NCI-H446 (cell line): ENCODE data around the gene ST7.

Source experiments
- DNase-seq, 2 experiments: peaks; one replicate each; lab custom pipeline; 2025; lab: John Stamatoyannopoulos, UW

ST7 gene

GRCh38 chr7:117129521-117129955 lies 176.2 kb downstream of the ST7 start:
- DNase-seq = no peak

DNA sequence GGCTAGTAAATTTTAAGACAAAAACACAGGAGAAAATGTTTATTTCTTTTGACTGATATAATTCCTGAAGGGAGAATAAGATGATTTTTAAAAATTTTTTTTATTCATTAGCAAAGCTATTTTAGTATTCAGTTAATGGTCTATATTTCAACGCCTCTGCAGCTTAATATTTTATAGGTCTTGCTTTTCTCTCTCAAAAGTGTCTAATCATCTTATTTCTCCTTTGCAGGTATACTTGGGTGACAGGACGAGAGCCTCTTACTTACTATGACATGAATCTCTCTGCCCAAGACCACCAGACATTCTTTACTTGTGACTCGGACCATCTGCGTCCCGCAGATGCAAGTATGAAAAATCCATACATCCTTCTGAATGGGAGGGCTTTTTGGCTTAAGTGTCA lies 177.0 kb downstream of the ST7 start:
- no peak for DNase-seq

GRCh38 chr7:117132321-117133120 lies 179.2 kb downstream of the ST7 start:
- DNase-seq = no peak

DNA sequence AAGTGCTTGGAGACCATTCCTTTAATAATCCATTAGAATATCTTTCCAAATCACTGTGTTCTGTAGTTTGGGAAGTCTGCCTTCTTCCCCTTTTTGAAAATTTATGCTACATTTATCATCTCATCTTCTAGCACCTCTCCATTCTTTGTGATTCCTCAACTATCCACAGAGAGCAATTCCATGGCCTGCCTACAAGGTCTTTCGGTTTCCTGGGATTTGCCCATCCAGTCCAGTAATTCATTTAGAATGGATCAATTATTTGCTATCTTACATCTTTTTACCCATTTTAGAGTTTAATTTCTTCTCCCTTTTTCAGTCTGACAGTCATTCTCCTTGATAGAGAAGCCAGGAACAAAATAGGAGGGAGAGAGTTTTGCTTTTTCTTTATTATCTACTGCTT lies 179.8 kb downstream of the ST7 start:
- no peak for DNase-seq

- no peak for DNase-seq
Observed at GRCh38 chr7:117134411-117134810, 181.1 kb downstream of the ST7 start.

DNA sequence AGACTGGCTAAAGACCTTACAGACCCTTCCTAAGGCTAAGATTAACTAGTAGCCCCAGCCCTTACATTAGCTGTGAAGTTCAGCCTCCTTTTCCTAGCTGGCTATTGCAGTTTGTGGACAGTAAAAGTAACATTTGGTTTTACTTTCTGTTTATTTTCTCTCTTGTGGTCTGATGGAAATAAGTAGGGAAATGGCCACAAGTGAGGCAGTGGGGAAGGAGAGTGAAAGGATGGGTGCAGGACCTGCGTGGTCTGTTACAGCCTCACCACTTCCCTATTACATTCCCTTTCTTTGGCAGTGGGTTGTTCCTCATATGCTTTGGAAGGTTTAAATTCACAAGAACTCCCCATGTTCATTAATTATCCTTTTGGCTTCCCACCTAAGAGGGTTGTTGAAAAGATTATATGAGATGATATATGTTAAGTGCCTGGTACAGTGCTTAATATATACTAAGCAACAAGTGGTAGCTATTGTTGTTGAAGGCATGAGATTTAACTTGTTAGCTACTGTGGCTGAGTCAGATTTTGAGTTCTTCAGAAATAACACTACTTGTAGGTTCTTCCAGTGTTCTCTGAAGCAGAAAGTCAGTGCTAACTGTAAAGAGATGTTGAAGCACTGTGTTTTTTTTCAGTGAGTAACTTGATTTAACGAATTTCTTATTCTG lies 181.7 kb downstream of the ST7 start:
- no peak for DNase-seq

DNA sequence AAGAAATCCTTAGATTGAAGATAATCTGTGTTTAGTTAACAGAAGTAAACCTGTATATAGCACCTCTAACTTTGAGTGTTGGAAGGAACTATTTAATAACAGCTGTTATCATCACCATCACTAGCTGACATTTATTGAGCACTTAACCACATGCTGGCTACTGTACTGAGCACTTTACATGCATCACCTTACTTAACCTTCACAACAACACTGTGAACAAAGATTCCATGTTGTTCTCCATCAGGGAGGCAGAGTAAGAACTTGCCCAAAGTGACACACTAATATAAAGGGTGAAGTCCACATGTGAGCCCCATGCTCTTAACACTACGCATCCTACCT lies 182.2 kb downstream of the ST7 start:
- no peak for DNase-seq

GRCh38 chr7:117137868-117138267 lies 184.6 kb downstream of the ST7 start:
- DNase-seq = no peak

GRCh38 chr7:117138495-117138894 lies 185.2 kb downstream of the ST7 start:
- no peak for DNase-seq

GRCh38 chr7:117138981-117139380 lies 185.7 kb downstream of the ST7 start:
- DNase-seq = no peak

DNA sequence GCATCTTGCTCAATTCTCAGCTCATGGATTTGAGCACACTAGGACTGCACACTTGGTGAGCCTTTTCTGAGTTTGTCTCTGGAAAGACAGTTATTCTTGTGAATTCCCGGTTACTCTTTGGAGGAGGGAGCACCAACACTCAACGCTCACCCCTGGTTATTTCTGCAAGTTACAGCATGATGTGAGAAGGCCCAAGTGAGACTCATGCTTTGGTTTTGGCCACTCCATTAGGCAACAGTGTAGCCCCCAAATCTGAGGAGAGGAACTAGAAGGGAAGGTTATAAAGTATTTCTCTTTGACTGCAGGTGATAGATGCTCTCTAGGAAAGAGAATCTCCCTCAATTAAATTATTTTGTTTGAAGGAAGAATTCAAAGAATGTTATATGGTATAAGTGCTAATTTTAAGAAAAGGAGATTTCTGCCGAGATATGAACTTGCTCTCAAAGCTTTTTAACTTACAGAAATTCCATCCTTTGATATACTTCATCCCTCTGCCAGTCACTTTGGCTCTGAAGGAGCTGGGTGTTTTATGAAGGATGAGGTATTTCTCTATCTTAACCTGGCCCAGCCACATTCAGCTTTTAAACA lies 186.2 kb downstream of the ST7 start:
- no peak for DNase-seq

GRCh38 chr7:117140921-117141320 lies 187.6 kb downstream of the ST7 start:
- DNase-seq = no peak

- DNase-seq = no peak
Observed at GRCh38 chr7:117143066-117143465, 189.8 kb downstream of the ST7 start.

DNA sequence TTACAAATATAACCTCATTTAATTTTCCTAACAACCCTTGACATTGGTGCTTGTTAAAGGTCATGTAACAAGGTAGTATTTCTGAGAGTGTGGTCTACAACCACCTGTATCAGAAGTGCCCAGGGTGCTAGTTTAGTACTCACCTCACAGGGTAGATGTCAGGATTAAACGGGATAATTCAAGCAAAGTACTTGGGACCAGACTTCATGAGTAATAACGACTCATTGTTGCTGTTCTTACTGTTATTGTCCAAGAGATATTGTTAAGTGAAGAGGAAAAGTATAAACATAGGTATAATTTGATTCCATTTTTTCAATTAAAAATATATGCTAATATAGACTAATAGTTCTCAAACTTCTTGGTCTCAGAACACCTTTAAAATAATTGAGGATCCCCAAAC lies 190.3 kb downstream of the ST7 start:
- DNase-seq = no peak

DNA sequence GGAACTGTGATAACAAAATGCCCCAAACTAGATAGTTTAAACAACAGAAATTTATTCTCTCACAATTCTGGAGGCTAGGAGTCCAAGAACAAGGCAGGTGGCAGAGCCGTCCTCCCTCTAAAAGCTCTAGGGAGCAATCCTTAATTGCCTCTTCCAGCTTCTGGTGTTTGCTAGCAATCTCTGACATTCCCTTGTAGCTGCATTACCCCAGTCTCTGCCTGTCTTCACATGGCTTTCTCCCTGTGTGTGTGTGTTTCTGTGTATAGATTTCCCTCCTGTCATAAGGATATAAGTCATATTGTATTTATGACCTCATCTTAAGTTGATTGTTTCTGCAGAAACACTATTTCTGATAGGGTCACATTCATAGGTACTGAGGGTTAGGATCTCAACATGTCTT lies 192.0 kb downstream of the ST7 start:
- DNase-seq = no peak

GRCh38 chr7:117146059-117146458 lies 192.8 kb downstream of the ST7 start:
- no peak for DNase-seq

GRCh38 chr7:117146511-117146910 lies 193.2 kb downstream of the ST7 start:
- no peak for DNase-seq

- no peak for DNase-seq
Observed at GRCh38 chr7:117148971-117149370, 195.7 kb downstream of the ST7 start.

GRCh38 chr7:117149692-117150091 lies 196.4 kb downstream of the ST7 start:
- no peak for DNase-seq

GRCh38 chr7:117152213-117153007 lies 199.1 kb downstream of the ST7 start:
- DNase-seq = no peak

- no peak for DNase-seq
Observed at GRCh38 chr7:117153016-117153545, 199.8 kb downstream of the ST7 start.

DNA sequence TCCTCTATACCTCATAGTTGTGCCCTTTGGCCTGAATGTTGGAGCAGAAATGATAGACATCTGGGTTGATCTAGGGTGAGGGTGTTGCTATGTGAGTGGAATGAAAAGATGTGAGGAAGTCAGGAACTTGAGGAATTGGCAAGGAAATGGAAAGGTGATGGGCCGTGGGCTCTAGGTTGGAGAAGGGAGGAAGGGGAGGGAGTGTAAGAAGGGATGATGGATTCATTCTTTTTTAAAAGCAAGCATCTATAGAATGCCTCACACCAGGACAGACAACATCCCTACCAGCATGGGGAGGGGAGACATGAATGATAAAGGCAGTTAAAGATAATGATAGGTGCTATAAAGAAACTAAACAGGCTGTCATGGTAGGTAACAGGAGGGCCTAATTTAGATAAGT lies 201.4 kb downstream of the ST7 start:
- no peak for DNase-seq
